HG02938 (cell line): ENCODE data around the gene TLR9.
"Not testable (repeated sequence)": the region's sequence is repeated elsewhere in the genome, so short reads cannot be mapped to it uniquely, and the experiment has no call there.

Experiments used
- ATAC-seq: cut with Tn5 transposase; IDR thresholded peaks from one replicate; pipeline ENCODE4 v1.9.1; 2021; ENCODE audit warnings: mild to moderate bottlenecking, moderate library complexity; ENCODE audit not compliant: unreplicated experiment

The TLR9 gene, protein sequence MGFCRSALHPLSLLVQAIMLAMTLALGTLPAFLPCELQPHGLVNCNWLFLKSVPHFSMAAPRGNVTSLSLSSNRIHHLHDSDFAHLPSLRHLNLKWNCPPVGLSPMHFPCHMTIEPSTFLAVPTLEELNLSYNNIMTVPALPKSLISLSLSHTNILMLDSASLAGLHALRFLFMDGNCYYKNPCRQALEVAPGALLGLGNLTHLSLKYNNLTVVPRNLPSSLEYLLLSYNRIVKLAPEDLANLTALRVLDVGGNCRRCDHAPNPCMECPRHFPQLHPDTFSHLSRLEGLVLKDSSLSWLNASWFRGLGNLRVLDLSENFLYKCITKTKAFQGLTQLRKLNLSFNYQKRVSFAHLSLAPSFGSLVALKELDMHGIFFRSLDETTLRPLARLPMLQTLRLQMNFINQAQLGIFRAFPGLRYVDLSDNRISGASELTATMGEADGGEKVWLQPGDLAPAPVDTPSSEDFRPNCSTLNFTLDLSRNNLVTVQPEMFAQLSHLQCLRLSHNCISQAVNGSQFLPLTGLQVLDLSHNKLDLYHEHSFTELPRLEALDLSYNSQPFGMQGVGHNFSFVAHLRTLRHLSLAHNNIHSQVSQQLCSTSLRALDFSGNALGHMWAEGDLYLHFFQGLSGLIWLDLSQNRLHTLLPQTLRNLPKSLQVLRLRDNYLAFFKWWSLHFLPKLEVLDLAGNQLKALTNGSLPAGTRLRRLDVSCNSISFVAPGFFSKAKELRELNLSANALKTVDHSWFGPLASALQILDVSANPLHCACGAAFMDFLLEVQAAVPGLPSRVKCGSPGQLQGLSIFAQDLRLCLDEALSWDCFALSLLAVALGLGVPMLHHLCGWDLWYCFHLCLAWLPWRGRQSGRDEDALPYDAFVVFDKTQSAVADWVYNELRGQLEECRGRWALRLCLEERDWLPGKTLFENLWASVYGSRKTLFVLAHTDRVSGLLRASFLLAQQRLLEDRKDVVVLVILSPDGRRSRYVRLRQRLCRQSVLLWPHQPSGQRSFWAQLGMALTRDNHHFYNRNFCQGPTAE

DNA sequence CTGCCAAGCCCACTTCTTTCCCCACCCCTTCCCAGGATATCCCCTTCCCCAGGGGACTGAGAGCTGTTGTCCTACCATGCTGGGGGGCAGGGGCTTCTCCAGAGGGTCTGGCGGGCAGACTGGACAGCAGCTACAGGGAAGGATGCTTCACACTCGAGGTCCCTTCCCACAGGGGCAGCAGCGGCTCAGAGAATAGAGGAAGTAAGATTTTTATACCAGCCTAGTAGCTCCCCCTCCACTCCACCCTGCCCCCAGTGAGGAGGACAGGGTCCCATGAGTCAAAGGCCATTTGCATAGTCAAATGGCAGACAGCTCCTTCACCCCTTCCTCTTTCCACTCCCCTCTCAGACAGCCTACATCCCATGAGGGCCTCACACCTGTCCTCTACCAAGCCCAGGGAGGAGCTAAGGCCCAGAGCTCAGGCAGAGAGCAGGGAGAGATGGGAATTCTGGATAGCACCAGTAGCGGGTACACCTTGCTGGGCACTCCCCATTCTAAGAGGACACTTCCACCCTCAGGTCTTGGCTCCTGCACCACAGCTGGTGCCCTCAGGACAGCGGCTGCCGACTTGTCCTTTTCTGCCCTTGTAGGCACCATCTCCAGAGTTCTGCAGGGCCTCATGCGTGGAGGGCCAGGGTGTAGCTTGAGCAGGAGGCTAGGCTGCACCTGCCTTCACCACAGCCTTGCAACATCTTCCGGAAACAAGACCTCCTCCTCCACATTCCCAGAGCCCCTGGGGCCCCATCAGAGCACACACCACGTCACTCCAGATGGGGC is at the start of gene TLR9:
Gene TLR9, minus strand, starts transcription at position 194 of the 777 bp plus-strand sequence. Its CDS starts 116 bp downstream, at position 78.
- ATAC-seq: peak; percentile 61

DNA sequence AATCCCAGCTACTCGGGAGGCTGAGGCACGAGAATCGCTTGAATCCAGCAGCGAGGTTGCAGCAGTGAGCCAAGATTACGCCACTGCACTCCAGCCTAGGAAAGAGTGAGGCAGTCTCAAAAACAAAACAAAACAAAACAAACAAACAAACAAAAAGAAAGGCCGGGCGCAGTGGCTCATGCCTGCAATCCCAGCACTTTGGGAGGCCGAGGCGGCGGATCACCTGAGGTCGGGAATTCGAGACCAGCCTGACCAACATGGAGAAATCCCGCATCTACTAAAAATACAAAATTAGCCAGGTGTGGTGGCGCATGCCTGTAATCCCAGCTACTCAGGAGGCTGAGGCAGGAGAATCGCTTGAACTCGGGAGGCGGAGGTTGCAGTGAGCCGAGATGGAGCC is 49.3 kb upstream of the TLR9 start:
- ATAC-seq: not testable (repeated sequence)

DNA sequence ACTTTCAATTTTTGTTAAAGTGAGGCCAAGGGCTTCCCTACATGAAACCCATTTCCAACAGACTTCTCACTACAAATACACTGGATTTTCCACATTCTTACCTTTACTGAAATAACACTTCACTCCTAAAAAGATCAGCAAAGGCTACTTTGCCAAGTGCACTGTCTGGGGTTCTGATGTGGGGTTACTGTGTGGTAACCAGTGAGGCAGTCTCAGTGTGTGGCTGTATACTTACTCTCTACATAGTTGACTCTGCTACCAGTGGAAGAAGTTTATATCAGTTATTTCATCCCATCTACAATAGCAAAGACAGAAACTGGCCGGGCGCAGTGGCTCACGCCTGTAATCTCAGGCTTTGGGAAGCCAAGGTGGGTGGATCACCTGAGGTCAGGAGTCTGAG is 47.4 kb upstream of the TLR9 start:
- no peak for ATAC-seq

DNA sequence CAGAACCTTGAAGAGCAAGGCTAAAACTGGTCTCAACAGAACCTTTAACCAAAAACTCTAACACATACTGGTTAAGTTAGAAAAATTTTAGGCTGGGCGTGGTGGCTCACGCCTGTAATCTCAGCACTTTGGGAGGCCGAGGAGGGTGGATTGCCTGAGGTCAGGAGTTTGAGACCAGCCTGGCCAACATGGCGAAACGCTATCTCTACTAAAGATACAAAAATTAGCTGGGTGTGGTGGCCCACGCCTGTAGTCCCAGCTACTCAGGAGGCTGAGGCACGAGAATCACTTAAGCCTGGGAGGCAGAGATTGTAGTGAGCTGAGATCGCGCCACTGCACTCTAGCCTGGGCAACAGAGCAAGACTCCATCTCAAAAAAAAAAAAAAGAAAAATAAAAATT is 46.7 kb upstream of the TLR9 start:
- not testable (repeated sequence) for ATAC-seq

DNA sequence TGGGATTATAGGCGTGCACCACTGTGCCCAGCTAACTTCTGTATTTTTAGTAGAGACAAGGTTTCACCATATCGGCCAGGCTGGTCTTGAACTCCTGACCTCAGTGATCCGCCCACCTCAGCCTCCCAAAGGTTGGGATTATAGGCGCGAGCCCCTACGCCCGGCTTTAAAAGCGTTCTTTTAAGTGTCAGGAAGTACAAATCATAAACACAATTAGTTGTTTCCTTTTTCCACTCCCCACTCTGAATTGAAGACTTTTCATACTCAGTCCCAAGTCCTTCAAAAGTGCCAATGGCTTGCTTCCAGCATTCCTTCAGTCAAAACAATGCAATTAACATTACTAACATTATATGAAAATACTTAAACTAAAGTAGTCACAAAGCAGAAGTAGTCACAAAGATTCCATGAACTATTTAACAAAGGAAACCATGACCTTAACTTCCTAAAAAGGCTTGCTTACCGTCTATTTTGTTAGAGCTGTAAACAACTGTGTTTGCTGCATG is 44.9 kb upstream of the TLR9 start:
- ATAC-seq: no peak

DNA sequence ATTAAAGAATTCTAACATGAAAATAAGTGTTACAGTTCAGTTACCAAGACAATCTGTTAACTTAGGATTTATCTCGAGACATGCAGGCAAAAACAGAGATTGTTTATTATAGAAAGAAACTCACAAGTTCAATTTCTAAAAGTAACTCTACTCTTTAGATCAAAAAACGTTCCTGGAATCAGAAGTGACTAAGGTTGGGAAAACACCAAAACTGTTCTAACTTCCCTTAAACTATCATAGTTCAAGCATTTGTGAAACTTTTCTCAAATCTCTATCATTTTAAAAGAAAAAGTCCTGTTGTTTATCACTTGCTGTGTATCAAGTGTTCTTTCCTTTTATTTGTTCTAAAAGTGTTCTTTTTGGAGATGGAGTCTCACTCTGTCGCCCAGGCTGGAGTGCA is 44.3 kb upstream of the TLR9 start:
- no peak for ATAC-seq

DNA sequence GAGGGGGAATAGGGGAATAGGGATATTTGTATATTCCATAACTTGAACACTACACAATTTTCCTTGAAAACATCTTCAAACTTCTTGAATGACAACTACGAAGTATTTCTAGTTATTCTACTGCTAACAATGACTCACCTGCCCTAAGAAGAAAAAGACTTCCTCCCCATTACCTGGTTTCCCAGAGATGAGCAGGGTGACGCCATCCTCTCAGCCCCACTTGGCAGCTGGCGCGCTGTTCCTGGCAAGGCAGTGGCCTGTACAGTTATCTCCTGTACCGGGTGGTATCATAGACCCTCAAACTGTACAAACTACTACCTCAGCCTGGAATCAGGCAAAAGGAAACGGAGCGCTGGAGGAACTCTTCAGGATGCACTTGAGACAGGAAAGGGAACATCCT is 42.6 kb upstream of the TLR9 start:
- ATAC-seq: no peak

DNA sequence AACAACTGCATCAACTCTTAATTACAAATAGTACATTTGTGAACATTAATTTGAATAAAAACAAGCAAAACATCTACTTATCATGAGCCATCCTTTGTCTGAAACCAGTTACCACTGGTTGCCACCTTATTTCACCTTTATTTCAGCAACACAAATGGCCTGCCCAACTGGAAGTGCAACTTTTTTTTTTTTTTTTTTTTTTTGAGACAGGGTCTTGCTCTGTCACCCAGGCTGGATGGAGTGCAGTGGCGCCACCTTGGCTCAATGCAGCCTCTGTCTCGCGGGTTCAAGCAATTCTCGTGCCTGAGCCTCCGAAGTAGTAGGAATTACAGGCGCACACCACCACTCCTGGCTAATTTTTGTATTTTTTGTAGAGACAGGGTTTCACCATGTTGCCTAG is 39.9 kb upstream of the TLR9 start:
- ATAC-seq: no peak

DNA sequence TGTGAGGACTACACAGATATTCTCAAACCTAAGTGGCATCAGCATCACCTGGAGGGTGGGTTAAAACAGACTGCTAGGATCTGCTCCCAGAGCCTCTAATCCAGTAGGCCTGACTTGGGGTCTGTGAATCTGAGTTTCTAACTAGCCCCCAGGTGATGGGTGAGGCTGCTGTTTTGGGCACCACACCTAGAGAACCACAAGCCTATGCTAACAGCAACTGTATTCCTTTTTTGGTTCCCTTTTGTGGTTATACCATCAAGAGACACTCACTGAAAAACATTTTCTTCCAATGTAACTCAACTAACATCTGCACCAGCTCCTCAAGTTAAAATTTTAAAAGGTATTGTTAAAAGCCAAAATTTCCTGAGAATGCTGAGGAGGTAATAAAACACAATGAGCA is 37.0 kb upstream of the TLR9 start:
- ATAC-seq: no peak

DNA sequence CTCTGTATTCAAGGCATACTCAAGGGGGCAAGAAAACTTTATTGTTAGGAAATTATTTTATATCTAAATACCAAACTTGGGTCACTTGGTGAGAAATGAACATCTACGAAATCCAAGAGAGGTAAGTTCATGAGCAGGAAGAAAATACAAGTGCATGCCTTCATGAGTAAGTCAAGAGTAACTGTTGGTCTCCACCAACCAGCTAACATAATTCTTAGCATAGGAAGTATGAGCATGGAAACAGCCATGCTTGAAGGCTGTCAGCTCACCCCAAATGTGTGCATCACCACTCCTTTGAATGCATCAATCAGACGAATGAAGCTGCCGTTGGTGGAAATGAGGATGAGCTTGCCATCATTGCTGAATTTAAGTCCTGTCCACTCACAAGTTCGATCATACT is 34.0 kb upstream of the TLR9 start:
- ATAC-seq: no peak

DNA sequence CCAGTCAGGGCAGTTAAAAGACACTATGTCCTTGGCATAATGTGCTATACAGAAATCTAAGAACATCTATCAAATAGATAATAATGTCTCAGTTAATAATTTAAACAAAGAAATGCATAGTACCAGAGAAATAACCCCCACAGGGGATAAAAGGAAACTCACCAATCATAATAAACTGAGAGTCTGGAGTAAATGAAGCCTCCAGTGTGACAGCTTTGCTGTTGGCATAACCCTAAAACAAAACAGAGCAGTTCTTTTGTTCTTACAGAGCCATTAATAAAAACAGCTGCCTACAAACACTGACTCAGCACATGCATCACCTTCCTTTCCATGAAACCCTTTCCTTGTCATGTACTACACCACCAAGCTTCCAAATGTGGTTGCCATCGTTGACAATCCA is 33.6 kb upstream of the TLR9 start:
- no peak for ATAC-seq

DNA sequence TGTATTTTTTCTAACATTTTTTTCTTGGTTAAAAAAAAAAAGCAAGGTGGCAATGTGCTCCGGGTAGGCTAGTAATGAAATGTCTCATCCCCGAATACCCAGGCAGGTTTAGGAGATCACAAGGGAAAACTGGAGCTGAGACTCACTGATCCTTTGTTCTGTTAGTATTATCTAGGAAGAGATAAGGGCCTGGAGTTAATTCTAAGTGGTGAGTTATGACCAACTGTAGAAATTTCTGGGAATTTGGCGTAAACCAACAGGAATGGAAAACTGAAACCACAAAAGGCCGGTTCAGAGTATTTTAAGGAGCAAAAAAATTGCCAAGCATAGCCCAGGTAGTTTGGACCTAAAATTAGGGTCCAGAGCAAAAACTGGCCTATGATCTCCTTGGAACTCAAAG is 32.5 kb upstream of the TLR9 start:
- ATAC-seq: no peak

DNA sequence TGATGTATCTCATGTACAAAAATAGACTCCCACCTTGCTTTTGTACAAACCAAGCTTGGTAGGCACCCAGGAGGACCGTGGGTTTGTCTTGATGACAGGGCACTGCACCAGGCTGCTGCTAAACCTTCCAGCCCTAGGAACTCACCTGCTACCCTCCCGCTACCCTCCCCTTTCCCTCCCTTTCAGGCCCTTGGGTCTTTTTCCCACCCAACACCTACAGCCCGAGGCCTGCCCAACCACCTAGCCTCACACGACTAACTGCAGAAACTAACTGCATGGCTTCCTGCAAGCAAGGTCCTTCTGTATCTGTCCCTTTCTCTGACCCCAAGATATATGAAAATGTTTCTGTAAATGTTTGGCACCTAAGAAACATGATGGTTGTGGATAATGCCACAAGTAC is 31.2 kb upstream of the TLR9 start:
- ATAC-seq: no peak

DNA sequence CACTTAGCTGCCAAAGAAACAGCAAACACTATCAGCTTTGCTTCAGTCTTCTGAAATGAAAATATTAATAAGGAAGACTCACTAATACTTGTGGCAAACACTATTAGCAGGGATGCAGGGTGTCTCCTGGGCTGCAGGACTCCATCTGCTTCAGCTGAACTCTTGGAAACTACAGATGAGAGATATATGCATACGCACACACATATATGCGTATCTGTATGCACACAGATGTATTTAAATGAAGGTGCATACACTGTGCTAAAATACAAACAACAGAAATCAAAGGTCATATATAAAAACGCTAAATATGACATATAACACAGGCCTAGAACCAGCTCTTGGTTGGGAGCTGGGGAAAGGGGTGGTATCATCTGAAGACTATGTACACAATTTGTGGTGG is 30.7 kb upstream of the TLR9 start:
- ATAC-seq: no peak

DNA sequence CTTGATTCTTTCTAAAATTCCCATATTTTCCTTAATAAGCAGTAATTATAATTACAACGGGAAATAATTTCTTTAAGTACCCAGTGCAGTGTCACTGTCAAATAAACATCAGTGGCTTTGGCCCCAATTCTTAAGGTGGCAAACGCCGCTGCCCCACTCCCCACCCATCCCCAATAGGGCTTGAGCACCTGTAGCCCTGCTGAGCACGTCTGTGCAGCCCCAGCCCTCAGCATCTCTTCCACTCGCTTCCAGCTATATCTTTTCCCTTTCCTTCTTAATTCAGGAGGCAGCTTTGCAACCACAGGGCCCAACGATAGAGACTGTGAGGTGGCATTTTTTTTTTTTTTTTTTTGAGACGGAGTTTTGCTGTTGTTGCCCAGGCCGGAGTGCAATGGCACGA is 29.2 kb upstream of the TLR9 start:
- ATAC-seq: no peak

DNA sequence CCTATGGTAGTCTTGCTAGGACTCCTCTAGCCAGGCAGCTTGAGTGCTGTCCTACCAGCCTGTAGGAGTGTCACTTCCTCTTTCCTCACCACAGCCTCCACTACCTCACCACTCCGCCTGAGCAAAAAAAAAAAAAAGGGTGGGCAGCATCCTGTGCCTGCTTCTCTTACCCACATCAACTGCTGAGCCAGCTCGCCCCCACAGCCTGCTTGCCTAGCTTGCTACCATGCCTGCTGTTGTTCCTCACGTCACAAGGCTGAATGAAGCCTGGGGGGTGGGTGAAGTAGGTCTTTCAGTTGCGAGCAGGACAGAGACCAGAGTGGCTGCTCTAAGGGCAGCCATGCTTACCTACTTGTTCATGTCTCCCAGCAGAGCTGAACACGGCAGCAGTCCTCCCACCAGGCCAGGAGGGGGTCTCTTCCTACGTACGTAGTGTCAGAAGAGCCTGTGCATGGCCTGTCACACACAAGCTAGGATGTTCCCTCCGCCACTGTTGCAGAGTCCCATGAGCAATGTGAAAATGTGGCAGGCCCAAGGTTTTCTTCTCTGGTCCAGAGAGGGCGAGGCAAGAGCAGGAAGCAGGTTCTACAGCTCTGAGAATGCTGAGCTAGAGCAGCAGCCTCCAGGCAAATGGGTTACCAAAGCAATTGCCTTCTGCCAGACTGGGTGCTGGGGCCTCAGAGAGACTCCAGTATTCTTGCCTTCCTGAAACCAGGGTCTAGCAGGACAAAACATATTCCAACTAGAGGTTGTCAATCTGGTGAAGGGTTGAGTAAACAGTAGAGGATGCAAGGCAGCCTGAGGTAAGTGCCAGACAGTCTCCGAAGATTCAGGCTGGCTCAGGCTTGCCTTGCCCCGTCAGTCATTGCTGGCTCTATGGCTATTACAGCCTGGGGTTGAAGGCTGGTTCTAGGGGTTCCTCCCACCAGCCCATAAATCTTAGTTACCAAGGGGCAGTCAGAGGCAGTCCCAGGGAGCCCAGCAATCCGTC is 28.2 kb upstream of the TLR9 start:
- peak; percentile 86 for ATAC-seq

DNA sequence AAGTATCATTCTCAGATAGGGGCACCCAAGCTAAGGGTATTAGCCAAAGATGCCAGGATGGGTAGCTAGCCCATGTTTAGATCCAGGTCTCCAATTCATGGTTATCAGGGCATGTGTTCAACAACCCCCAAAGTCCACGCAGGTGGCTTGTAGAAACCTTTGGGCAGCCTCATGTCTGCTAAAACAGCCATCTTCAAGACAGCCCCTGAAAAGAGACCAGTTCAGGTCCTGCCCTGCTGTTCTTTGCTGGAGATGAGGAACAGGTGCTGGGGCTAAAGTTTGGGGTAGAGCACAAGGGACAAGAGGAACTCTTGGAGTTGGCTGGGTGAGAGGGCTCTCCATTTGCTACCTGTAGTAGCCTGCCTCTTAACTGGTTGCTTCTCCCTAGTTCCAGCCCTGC is 24.7 kb upstream of the TLR9 start:
- ATAC-seq: no peak

DNA sequence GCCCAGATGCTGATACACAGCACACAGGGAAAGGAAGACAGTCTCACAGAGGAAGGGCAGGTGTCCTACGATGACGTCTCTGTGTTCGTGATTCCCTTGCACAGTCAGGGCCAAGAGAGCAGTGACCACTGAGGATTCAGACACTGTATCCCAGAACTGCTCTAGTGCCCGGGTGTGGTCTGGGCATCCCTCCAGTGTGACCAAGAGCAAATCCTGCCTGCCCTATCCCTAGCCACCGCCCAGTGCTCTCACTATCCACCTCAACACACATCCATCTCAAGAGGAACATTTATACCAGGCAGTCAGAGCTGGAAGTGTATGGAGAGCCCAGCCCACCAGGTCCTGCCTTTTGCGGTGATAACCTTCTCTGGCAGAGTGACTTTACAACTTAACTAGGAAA is 24.2 kb upstream of the TLR9 start:
- ATAC-seq: no peak

DNA sequence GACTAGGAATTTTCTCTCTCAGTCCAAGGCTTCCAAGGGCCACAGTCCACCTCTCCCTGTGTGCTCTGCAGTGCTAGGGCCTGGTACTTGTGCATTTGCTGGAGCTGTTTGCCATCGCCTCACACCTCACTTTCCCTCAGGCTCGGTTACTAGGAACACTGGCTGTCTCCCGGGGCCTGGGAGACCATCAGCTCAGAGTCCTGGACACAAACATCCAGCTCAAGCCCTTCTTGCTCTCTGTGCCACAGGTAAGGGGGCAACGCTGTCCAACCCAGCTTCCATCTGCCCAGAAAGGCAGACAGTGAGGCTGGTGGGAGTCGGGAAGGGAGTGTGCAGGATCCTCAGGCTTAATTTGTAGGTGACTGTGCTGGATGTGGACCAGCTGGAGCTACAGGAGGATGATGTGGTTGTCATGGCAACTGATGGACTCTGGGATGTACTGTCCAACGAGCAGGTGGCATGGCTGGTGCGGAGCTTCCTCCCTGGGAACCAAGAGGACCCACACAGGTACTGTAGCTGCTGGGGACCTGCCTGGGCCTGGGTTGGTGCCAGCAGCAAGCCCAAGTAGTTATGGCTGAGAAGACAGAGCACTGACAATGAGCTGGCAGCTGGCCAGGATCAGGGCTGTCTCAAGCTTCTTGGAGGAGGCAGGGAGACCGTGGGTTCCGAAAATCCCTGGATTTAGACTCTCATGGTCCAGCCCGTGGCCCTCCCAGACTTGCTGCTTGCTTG is 23.5 kb upstream of the TLR9 start:
- no peak for ATAC-seq
